Astrocyte of the cerebellum (primary cell): ENCODE measurements around the gene LRP4.

ENCODE experiments used
- DNase-seq: peaks from one replicate; pipeline ENCODE4 v3.0.0-alpha.2; 2011; ENCODE audit warnings: low read depth
- H3K4me3 ChIP-seq: 2 replicates; pipeline ENCODE4 v1.5.1; 2011; ENCODE audit warnings: mild to moderate bottlenecking, low read depth, low read length, moderate library complexity
- CTCF ChIP-seq: IDR thresholded peaks from 2 replicates; pipeline ENCODE4 v1.5.1; 2012; ENCODE audit warnings: low read length, low read depth, moderate library complexity, mild to moderate bottlenecking; ENCODE audit errors: missing control alignments
- in situ Hi-C: cut with HindIII; loops from 2 replicates; pipeline ENCODE4 v1.10.0; 2017; ENCODE audit warnings: low sequenced_read_pairs

Gene LRP4

GRCh38 chr11:46808799-46809431 lies 109.4 kb downstream of the LRP4 start:
- no peak overlapping the region for H3K4me3 ChIP-seq
- peak; percentile 40 for TF ChIP-seq CTCF
- in situ Hi-C loops: no loop called here
- peak; percentile 38 for DNase-seq
